ENCODE data around the gene ZNF236. TPM values are rescaled to one million over a fixed set of nuclear protein-coding genes. Genes with fewer than 3 reads are reported as not detected.

Gene ZNF236
- total RNA-seq, 1 donor from 2014 or later, result 20.4 TPM

- peaks cover 8% of the 10 kb centered on the region for H3K4me1 Mint-ChIP-seq (ENCODE audit: unreplicated experiment)
- H3K4me3 Mint-ChIP-seq (ENCODE audit: unreplicated experiment), result no peak overlapping the region
- peaks cover 10% of the 10 kb centered on the region for H3K36me3 Mint-ChIP-seq (ENCODE audit: unreplicated experiment)
- H3K27ac Mint-ChIP-seq (ENCODE audit: unreplicated experiment), result peak overlapping the region; percentile 10
- H3K27me3 Mint-ChIP-seq (ENCODE audit: unreplicated experiment), result no peaks in the 10 kb centered on the region
- no peak for DNase-seq (ENCODE audit: extremely low spot score, unreplicated experiment)
- no peaks in the 10 kb centered on the region for H3K9me3 Mint-ChIP-seq (ENCODE audit: unreplicated experiment)
- peak; percentile 10 for TF ChIP-seq CTCF (IDR thresholded peaks at IDR 0.05)
These were observed 25.6 kb downstream of the ZNF236 start for GRCh38 chr18:76847916-76848315.

DNA sequence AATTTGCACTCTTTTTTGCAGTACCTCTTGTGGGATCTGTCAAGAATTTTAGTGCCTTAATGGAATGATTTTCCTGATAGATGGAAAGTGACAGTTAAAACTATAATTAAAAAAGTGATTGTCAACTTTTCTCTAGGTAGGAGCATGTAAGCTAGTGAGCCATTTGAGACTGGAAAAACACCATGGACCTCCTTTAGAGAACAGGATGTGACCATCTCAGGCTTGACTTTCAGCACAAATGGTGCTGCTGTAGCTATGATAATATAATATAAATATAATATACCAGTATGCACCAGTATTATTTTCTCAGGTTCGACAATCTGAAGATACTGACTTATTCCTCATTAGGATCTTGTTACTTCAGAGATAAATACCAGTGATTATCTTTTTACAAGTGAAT is 27.8 kb downstream of the ZNF236 start:
- no peak for TF ChIP-seq CTCF (IDR thresholded peaks at IDR 0.05)
- no peak for DNase-seq (ENCODE audit: extremely low spot score, unreplicated experiment)
- no peak overlapping the region for H3K4me3 Mint-ChIP-seq (ENCODE audit: unreplicated experiment)
- H3K27me3 Mint-ChIP-seq (ENCODE audit: unreplicated experiment), result no peaks in the 10 kb centered on the region
- peaks cover 10% of the 10 kb centered on the region for H3K36me3 Mint-ChIP-seq (ENCODE audit: unreplicated experiment)
- H3K4me1 Mint-ChIP-seq (ENCODE audit: unreplicated experiment), result peaks cover 3% of the 10 kb centered on the region
- peak overlapping the region; percentile 32 for H3K27ac Mint-ChIP-seq (ENCODE audit: unreplicated experiment)
- H3K9me3 Mint-ChIP-seq (ENCODE audit: unreplicated experiment), result no peaks in the 10 kb centered on the region

DNA sequence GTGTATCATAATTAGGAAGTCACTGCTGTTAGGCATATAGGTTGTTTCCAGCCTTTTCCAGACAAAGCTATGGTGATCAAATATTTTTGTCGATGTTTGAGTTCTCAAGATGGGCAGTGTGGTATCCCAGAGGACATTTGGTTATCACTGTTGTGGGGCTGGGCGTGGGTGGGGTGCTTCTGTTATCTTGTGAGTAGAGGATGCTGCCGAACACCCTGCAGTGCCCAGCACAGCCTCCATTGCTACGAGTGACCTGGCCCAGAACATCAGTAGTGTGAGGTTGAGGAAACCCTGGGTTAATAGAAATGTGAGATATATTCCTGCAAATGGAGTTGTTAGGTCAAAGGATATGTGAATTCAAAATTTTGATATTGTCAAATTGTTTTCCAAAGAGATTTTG is 33.2 kb downstream of the ZNF236 start:
- Mint-ChIP-seq H3K36me3 (ENCODE audit: unreplicated experiment) (peaks cover 22% of the 10 kb centered on the region), H3K4me3 (ENCODE audit: unreplicated experiment) (no peak overlapping the region), H3K9me3 (ENCODE audit: unreplicated experiment) (no peaks in the 10 kb centered on the region), H3K4me1 (ENCODE audit: unreplicated experiment) (peaks cover 6% of the 10 kb centered on the region), H3K27ac (ENCODE audit: unreplicated experiment) (no peak overlapping the region), H3K27me3 (ENCODE audit: unreplicated experiment) (no peaks in the 10 kb centered on the region)
- no peak for DNase-seq (ENCODE audit: extremely low spot score, unreplicated experiment)
- no peak for TF ChIP-seq CTCF (IDR thresholded peaks at IDR 0.05)

DNA sequence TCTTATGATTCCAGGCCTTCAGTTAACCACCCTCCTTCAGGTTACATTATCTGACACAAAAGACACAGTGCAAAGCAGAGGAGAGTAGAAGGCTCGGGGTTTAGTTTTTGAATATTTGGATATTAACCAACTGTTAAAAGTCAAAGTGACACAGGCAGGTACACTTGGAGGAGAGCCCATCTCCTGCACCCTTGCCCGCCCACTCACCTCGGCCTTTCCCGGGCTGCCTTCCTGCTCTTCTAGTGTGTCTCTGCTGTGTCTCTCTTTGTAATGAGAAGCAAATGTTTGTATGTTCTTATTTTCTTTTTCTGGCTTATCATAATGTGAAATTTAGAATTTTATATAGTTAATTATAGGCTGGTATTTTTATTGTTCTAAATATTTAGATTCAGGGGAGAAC is 35.1 kb downstream of the ZNF236 start:
- Mint-ChIP-seq H3K9me3 (ENCODE audit: unreplicated experiment) (no peaks in the 10 kb centered on the region), H3K27ac (ENCODE audit: unreplicated experiment) (peak overlapping the region; percentile 28), H3K4me3 (ENCODE audit: unreplicated experiment) (no peak overlapping the region), H3K4me1 (ENCODE audit: unreplicated experiment) (peaks cover 6% of the 10 kb centered on the region), H3K36me3 (ENCODE audit: unreplicated experiment) (peaks cover 27% of the 10 kb centered on the region), H3K27me3 (ENCODE audit: unreplicated experiment) (no peaks in the 10 kb centered on the region)
- no peak for DNase-seq (ENCODE audit: extremely low spot score, unreplicated experiment)
- no peak for TF ChIP-seq CTCF (IDR thresholded peaks at IDR 0.05)

GRCh38 chr18:76859474-76860339 is 37.4 kb downstream of the ZNF236 start:
- Mint-ChIP-seq H3K27me3 (ENCODE audit: unreplicated experiment) (no peaks in the 10 kb centered on the region), H3K9me3 (ENCODE audit: unreplicated experiment) (no peaks in the 10 kb centered on the region), H3K27ac (ENCODE audit: unreplicated experiment) (no peak overlapping the region), H3K4me3 (ENCODE audit: unreplicated experiment) (no peak overlapping the region), H3K36me3 (ENCODE audit: unreplicated experiment) (peaks cover 34% of the 10 kb centered on the region), H3K4me1 (ENCODE audit: unreplicated experiment) (peaks cover 6% of the 10 kb centered on the region)
- DNase-seq (ENCODE audit: extremely low spot score, unreplicated experiment), result no peak
- no peak for TF ChIP-seq CTCF (IDR thresholded peaks at IDR 0.05)
